Dendritic cell treated with granulocyte-macrophage colony-stimulating factor and Interleukin-4, amounts not matched to agents 40 ng/mL and 50 ng/mL, for 4 days (primary cell): ENCODE measurements around the gene HOXA5.

ENCODE experiments used
- H3K27ac Mint-ChIP-seq: one replicate; pipeline ENCODE4 v1.8.0; 2022; ENCODE audit warnings: mild to moderate bottlenecking, mixed read lengths
- H3K27me3 Mint-ChIP-seq: one replicate; pipeline ENCODE4 v1.8.0; 2022; ENCODE audit warnings: mild to moderate bottlenecking, mixed read lengths
- H3K36me3 Mint-ChIP-seq: one replicate; pipeline ENCODE4 v1.8.0; 2022; ENCODE audit warnings: low read depth, mixed read lengths
- H3K4me1 Mint-ChIP-seq: one replicate; pipeline ENCODE4 v1.8.0; 2022; ENCODE audit warnings: low read depth, mixed read lengths
- H3K4me3 Mint-ChIP-seq: one replicate; pipeline ENCODE4 v1.8.0; 2022; ENCODE audit warnings: mild to moderate bottlenecking, moderate library complexity, mixed read lengths
- H3K9me3 Mint-ChIP-seq: one replicate; pipeline ENCODE4 v1.8.0; 2022; ENCODE audit warnings: mixed read lengths
- intact Hi-C: fragments of 100-400 bp; cut with micrococcal nuclease; formaldehyde crosslinking; loops from one replicate; pipeline ENCODE4 v1.15.0; 2022

HOXA5 gene

GRCh38 chr7:27126596-27127327, 16.7 kb downstream of the HOXA5 start:
- Mint-ChIP-seq H3K4me3 (no peak overlapping the region), H3K4me1 (no peaks in the 10 kb centered on the region), H3K27ac (no peak overlapping the region), H3K9me3 (no peaks in the 10 kb centered on the region), H3K27me3 (peaks cover 37% of the 10 kb centered on the region), H3K36me3 (no peaks in the 10 kb centered on the region)
- intact Hi-C loops: no loop called here

- Mint-ChIP-seq H3K36me3 (no peaks in the 10 kb centered on the region), H3K9me3 (no peaks in the 10 kb centered on the region), H3K27ac (no peak overlapping the region), H3K27me3 (peaks cover 37% of the 10 kb centered on the region), H3K4me3 (no peak overlapping the region), H3K4me1 (no peaks in the 10 kb centered on the region)
- intact Hi-C loops: no loop called here
These were observed 17.5 kb downstream of the HOXA5 start for GRCh38 chr7:27125986-27126394.

GRCh38 chr7:27124902-27125689, 18.4 kb downstream of the HOXA5 start:
- H3K9me3 Mint-ChIP-seq: no peaks in the 10 kb centered on the region
- intact Hi-C loops: no loop called here
- no peaks in the 10 kb centered on the region for H3K4me1 Mint-ChIP-seq
- no peak overlapping the region for H3K27ac Mint-ChIP-seq
- peaks cover 37% of the 10 kb centered on the region for H3K27me3 Mint-ChIP-seq
- no peaks in the 10 kb centered on the region for H3K36me3 Mint-ChIP-seq
- no peak overlapping the region for H3K4me3 Mint-ChIP-seq

- intact Hi-C loops: no loop called here
- H3K27me3 Mint-ChIP-seq: peaks cover 36% of the 10 kb centered on the region
- H3K9me3 Mint-ChIP-seq: no peaks in the 10 kb centered on the region
- H3K27ac Mint-ChIP-seq: no peak overlapping the region
- H3K4me3 Mint-ChIP-seq: no peak overlapping the region
- no peaks in the 10 kb centered on the region for H3K36me3 Mint-ChIP-seq
- no peaks in the 10 kb centered on the region for H3K4me1 Mint-ChIP-seq
These were observed 19.2 kb downstream of the HOXA5 start for GRCh38 chr7:27124096-27124901.

GRCh38 chr7:27123477-27124053, 19.9 kb downstream of the HOXA5 start:
- intact Hi-C loops: no loop called here
- Mint-ChIP-seq H3K4me3 (no peak overlapping the region), H3K9me3 (no peaks in the 10 kb centered on the region), H3K27ac (no peak overlapping the region), H3K36me3 (no peaks in the 10 kb centered on the region), H3K4me1 (no peaks in the 10 kb centered on the region), H3K27me3 (peaks cover 28% of the 10 kb centered on the region)

- Mint-ChIP-seq H3K36me3 (no peaks in the 10 kb centered on the region), H3K9me3 (no peaks in the 10 kb centered on the region), H3K4me3 (no peak overlapping the region), H3K4me1 (no peaks in the 10 kb centered on the region), H3K27ac (no peak overlapping the region), H3K27me3 (peaks cover 25% of the 10 kb centered on the region)
- intact Hi-C loops: no loop called here
These were observed 20.4 kb downstream of the HOXA5 start for GRCh38 chr7:27123007-27123476.

- Mint-ChIP-seq H3K27me3 (peaks cover 21% of the 10 kb centered on the region), H3K4me3 (no peak overlapping the region), H3K27ac (no peak overlapping the region), H3K9me3 (no peaks in the 10 kb centered on the region), H3K4me1 (no peaks in the 10 kb centered on the region), H3K36me3 (no peaks in the 10 kb centered on the region)
- intact Hi-C loops: no loop called here
These were observed 21.2 kb downstream of the HOXA5 start for GRCh38 chr7:27122077-27122910.

GRCh38 chr7:27121684-27122076, 21.8 kb downstream of the HOXA5 start:
- intact Hi-C loops: no loop called here
- H3K27me3 Mint-ChIP-seq: peaks cover 19% of the 10 kb centered on the region

GRCh38 chr7:27119412-27119911, 24.0 kb downstream of the HOXA5 start:
- no peak overlapping the region for H3K4me3 Mint-ChIP-seq
- intact Hi-C loops: no loop called here
- no peaks in the 10 kb centered on the region for H3K9me3 Mint-ChIP-seq
- H3K27ac Mint-ChIP-seq: no peak overlapping the region
- peaks cover 7% of the 10 kb centered on the region for H3K27me3 Mint-ChIP-seq
- H3K4me1 Mint-ChIP-seq: no peaks in the 10 kb centered on the region
- H3K36me3 Mint-ChIP-seq: no peaks in the 10 kb centered on the region

More at GRCh38 chr7:27121684-27122076, 21.8 kb downstream of the HOXA5 start:
- no peaks in the 10 kb centered on the region for H3K36me3 Mint-ChIP-seq
- H3K4me3 Mint-ChIP-seq: no peak overlapping the region
- no peaks in the 10 kb centered on the region for H3K9me3 Mint-ChIP-seq
- no peaks in the 10 kb centered on the region for H3K4me1 Mint-ChIP-seq
- no peak overlapping the region for H3K27ac Mint-ChIP-seq

GRCh38 chr7:27118580-27118979, 24.9 kb downstream of the HOXA5 start:
- peaks cover 7% of the 10 kb centered on the region for H3K27me3 Mint-ChIP-seq
- intact Hi-C loops: no loop called here
- no peaks in the 10 kb centered on the region for H3K9me3 Mint-ChIP-seq
- no peaks in the 10 kb centered on the region for H3K4me1 Mint-ChIP-seq
- no peak overlapping the region for H3K4me3 Mint-ChIP-seq
- no peak overlapping the region for H3K27ac Mint-ChIP-seq
- no peaks in the 10 kb centered on the region for H3K36me3 Mint-ChIP-seq

GRCh38 chr7:27117887-27118491, 25.5 kb downstream of the HOXA5 start:
- Mint-ChIP-seq H3K4me1 (no peaks in the 10 kb centered on the region), H3K36me3 (no peaks in the 10 kb centered on the region), H3K9me3 (no peaks in the 10 kb centered on the region), H3K27ac (no peak overlapping the region), H3K4me3 (no peak overlapping the region), H3K27me3 (peaks cover 10% of the 10 kb centered on the region)
- intact Hi-C loops: no loop called here

- H3K4me1 Mint-ChIP-seq: no peaks in the 10 kb centered on the region
- intact Hi-C loops: no loop called here
- H3K9me3 Mint-ChIP-seq: no peaks in the 10 kb centered on the region
- peaks cover 10% of the 10 kb centered on the region for H3K27me3 Mint-ChIP-seq
- no peak overlapping the region for H3K4me3 Mint-ChIP-seq
- H3K36me3 Mint-ChIP-seq: no peaks in the 10 kb centered on the region
- H3K27ac Mint-ChIP-seq: no peak overlapping the region
These were observed 26.3 kb downstream of the HOXA5 start for GRCh38 chr7:27116962-27117886.
